NOMO-1 treated with DMSO at 0.1 percent for 48 hours (cell line): ENCODE data around the gene BCHE.

ENCODE experiments used
- DNase-seq: peaks from one replicate; lab custom pipeline; 2025; ENCODE audit not compliant: unreplicated experiment; lab: John Stamatoyannopoulos, UW

Gene BCHE

GRCh38 chr3:165753560-165753959 is 83.7 kb downstream of the BCHE start:
- DNase-seq: no peak

- DNase-seq: no peak
Measured at GRCh38 chr3:165751637-165752036, 85.6 kb downstream of the BCHE start.

- DNase-seq: no peak
Measured at GRCh38 chr3:165749821-165750220, 87.4 kb downstream of the BCHE start.

GRCh38 chr3:165749241-165749640 is 88.0 kb downstream of the BCHE start:
- no peak for DNase-seq

- DNase-seq: no peak
Measured at GRCh38 chr3:165748094-165748493, 89.1 kb downstream of the BCHE start.

GRCh38 chr3:165746874-165747273 is 90.3 kb downstream of the BCHE start:
- DNase-seq: no peak

- DNase-seq: no peak
Measured at GRCh38 chr3:165744025-165744424, 93.2 kb downstream of the BCHE start.

- DNase-seq: no peak
Measured at GRCh38 chr3:165742351-165742750, 94.9 kb downstream of the BCHE start.

GRCh38 chr3:165729756-165730155 is 107.5 kb downstream of the BCHE start:
- DNase-seq: no peak

GRCh38 chr3:165728924-165729323 is 108.3 kb downstream of the BCHE start:
- no peak for DNase-seq

- DNase-seq: no peak
Measured at GRCh38 chr3:165725296-165725695, 111.9 kb downstream of the BCHE start.
